K562 (cell line): ENCODE data around the gene EVI5L. TPM values are rescaled to one million over a fixed set of nuclear protein-coding genes. Genes with fewer than 3 reads are reported as not detected.

Source experiments
- ATAC-seq: fragments of 200-7000 bp; cut with Tn5 transposase; 3 replicates; pipeline ENCODE4 v1.9.1; 2020; ENCODE audit warnings: moderate library complexity
- BruUV-seq: library from RNA; stranded (reverse); fragments of 400-500 nt; replicated peaks from 2 replicates; lab custom pipeline; 2021; lab: Mats Ljungman, UMichigan
- CTCF ChIA-PET: fragments of 300-600 bp; formaldehyde crosslinking; extraction: SDS; loops from one replicate; lab custom pipeline; 2021; ENCODE audit warnings: low intra/inter-chr PET ratio; lab: Yijun Ruan, JAX
- POLR2A ChIA-PET: fragments of 300-600, 350-650 bp; sonication (Branson Sonifier 250); formaldehyde crosslinking; extraction: SDS; loops from one replicate; lab custom pipeline; 2021; ENCODE audit warnings: antibody characterized with exemption, inconsistent platforms; lab: Yijun Ruan, JAX
- DNase-seq, 4 experiments: peaks; one replicate each; pipeline versions ENCODE4 v3.0.0 to v3.0.0-alpha.2; 2011 to 2018; ENCODE audit warnings: low spot score in 3 of 4, mixed read lengths in 3 of 4; ENCODE audit errors: extremely low read depth in 1 of 4
- FAIRE-seq: peaks from 2 replicates; lab custom pipeline; 2011; peaks lifted over from hg19 to GRCh38; lab: Jason Lieb, UNC
- H2AFZ ChIP-seq: 2 replicates; pipeline ENCODE4 v1.6.0; 2011; ENCODE audit warnings: low read depth, low read length, control low read depth, inconsistent platforms
- H3K27ac ChIP-seq: fragments of 200-600 bp; 3 replicates; pipeline ENCODE4 v1.8.0; 2011; ENCODE audit warnings: low read depth, mild to moderate bottlenecking, control low read depth, inconsistent platforms, low read length, moderate library complexity, mixed read lengths; ENCODE audit errors: extremely low read depth
- H3K27me3 ChIP-seq, 2 experiments: fragments of 300-600 bp in 1 of 2; 2 replicates in 1 of 2; 3 replicates in 1 of 2; pipeline versions ENCODE4 v1.6.0 to v1.8.0; 2011; ENCODE audit warnings: inconsistent platforms in 2 of 2, low read length in 2 of 2, mild to moderate bottlenecking in 1 of 2, mixed read lengths in 1 of 2, moderate library complexity in 1 of 2; ENCODE audit not compliant: control insufficient read depth in 2 of 2, insufficient read depth in 2 of 2
- H3K36me3 ChIP-seq: fragments of 300-600 bp; 3 replicates; pipeline ENCODE4 v1.8.0; 2011; ENCODE audit warnings: mild to moderate bottlenecking, low read length, inconsistent platforms; ENCODE audit not compliant: control insufficient read depth, insufficient read depth
- H3K4me1 ChIP-seq, 2 experiments: fragments of 200-600 bp in 1 of 2; replicated peaks in 1 of 2; 2 replicates in 1 of 2; 3 replicates in 1 of 2; pipeline versions ENCODE4 v1.5.1 to v1.8.0; 2011; ENCODE audit warnings: inconsistent platforms in 2 of 2, low read length in 2 of 2, mild to moderate bottlenecking in 1 of 2, mixed read lengths in 1 of 2, moderate library complexity in 1 of 2; ENCODE audit not compliant: control insufficient read depth in 2 of 2, insufficient read depth in 2 of 2
- H3K4me2 ChIP-seq: 2 replicates; pipeline ENCODE4 v1.6.1; 2011; ENCODE audit warnings: low read length, control low read depth, inconsistent platforms, mixed read lengths; ENCODE audit not compliant: insufficient read depth
- H3K4me3 ChIP-seq: fragments of 200-600 bp; sonication (generic), shearing (Covaris generic); 2 replicates; pipeline ENCODE4 v1.5.1; 2016; ENCODE audit warnings: control low read depth, inconsistent platforms
- H3K79me2 ChIP-seq: fragments of 200-600 bp; 3 replicates; pipeline ENCODE4 v1.8.0; 2011; ENCODE audit warnings: low read length, inconsistent platforms; ENCODE audit not compliant: control insufficient read depth, insufficient read depth
- H3K9ac ChIP-seq, 2 experiments: 2 replicates each; pipeline versions ENCODE4 v1.6.0 to v1.6.1; 2011; ENCODE audit warnings: low read depth in 2 of 2, low read length in 2 of 2, control low read depth in 1 of 2, inconsistent platforms in 1 of 2, mild to moderate bottlenecking in 1 of 2, mixed read lengths in 1 of 2; ENCODE audit not compliant: insufficient read depth in 1 of 2
- H3K9me1 ChIP-seq: one replicate; pipeline ENCODE4 v1.6.0; 2011; ENCODE audit warnings: inconsistent platforms, mild to moderate bottlenecking, low read length, moderate library complexity; ENCODE audit not compliant: control insufficient read depth, insufficient read depth
- H3K9me3 ChIP-seq: replicated peaks from 2 replicates; pipeline ENCODE4 v1.5.1; 2011; ENCODE audit warnings: low read depth, low read length, inconsistent platforms; ENCODE audit not compliant: control insufficient read depth, insufficient read depth
- H4K20me1 ChIP-seq: replicated peaks from 2 replicates; pipeline ENCODE4 v1.6.1; 2011; ENCODE audit warnings: low read length, inconsistent platforms, mixed read lengths; ENCODE audit not compliant: control insufficient read depth, insufficient read depth
- KLF1 ChIP-seq: fragments of 450-650 bp; IDR thresholded peaks from 2 replicates; pipeline ENCODE4 v1.6.1; 2016; ENCODE audit warnings: missing genetic modification characterization, missing compliant biosample characterization
- NFE2 ChIP-seq: IDR thresholded peaks from 2 replicates; pipeline ENCODE4 v1.6.1; 2014; ENCODE audit warnings: antibody characterized with exemption, low read depth
- POLR2A ChIP-seq: fragments of 450-650 bp; conservative IDR thresholded peaks from 2 replicates; pipeline ENCODE4 v1.6.1; 2016
- POLR2G ChIP-seq: fragments of 200-400 bp; formaldehyde crosslinking; IDR thresholded peaks from 2 replicates; pipeline ENCODE4 v1.6.1; 2017; ENCODE audit warnings: low read depth, mild to moderate bottlenecking, antibody characterized with exemption, low read length, moderate library complexity
- RBFOX2 ChIP-seq: fragments of 200-400 bp; formaldehyde crosslinking; IDR thresholded peaks from 2 replicates; pipeline ENCODE4 v1.6.1; 2017; ENCODE audit warnings: low read depth, mild to moderate bottlenecking, low read length, moderate library complexity
- ZNF121 ChIP-seq: sonication (generic); formaldehyde crosslinking; conservative IDR thresholded peaks from 2 replicates; pipeline ENCODE4 v1.8.0; 2022; ENCODE audit warnings: missing genetic modification reagents
- ZNF830 ChIP-seq: fragments of 250-450 bp; sonication (Bioruptor Pico); IDR thresholded peaks from 2 replicates; pipeline ENCODE4 v1.5.0; 2021; ENCODE audit warnings: mild to moderate bottlenecking
- WGBS: fragments of 100-300 bp; shearing (Covaris generic); methylation state at CpG from one replicate; pipeline ENCODE4 v1.1.6; 2016; ENCODE audit warnings: low coverage, mixed read lengths; ENCODE audit not compliant: insufficient coverage; ENCODE audit errors: missing lambda C conversion rate; 5-methylcytosine and 5-hydroxymethylcytosine counted together
- in situ Hi-C: fragments of 300-500 bp; cut with MboI; formaldehyde crosslinking; loops from 4 replicates; pipeline ENCODE4 v1.15.0; 2018; ENCODE audit warnings: inconsistent platforms, mixed read lengths
- intact Hi-C: fragments of 100-400 bp; cut with micrococcal nuclease; formaldehyde crosslinking; loops from 2 replicates; pipeline ENCODE4 v1.14.2; 2022
- polyA plus RNA-seq, 8 experiments: library from polyadenylated mRNA; depleted of rRNA in 4 of 8; stranded (reverse) in 5 of 8; unstranded in 3 of 8; fragments of >200 nt; fragmentation: Nextera tagmentation in 2 of 8; fragmentation: Illumina TruSeq in 1 of 8; extraction: Ambion mirVana in 2 of 8; extraction: Trizol in 1 of 8; gene quantifications; 2 replicates each; pipeline versions ENCODE4 v1.2.1 to v1.2.3, GENCODE V29; 2011 to 2014; ENCODE audit warnings: inconsistent platforms in 1 of 8, missing spikeins in 1 of 8
- total RNA-seq, 7 experiments: library from RNA; depleted of rRNA in 6 of 7; stranded (reverse); fragments of >200 nt in 6 of 7; fragmentation: Illumina TruSeq in 2 of 7; extraction: Trizol in 2 of 7; gene quantifications; 2 replicates each; pipeline versions ENCODE4 v1.2.1 to v1.2.3, GENCODE V29; 2011 to 2021; ENCODE audit warnings: low replicate concordance in 1 of 7
- TF ChIP-seq, protein P1 (sequence below), 3 experiments: fragments of 200-800 bp in 1 of 3; sonication (Bioruptor generic) in 1 of 3; sonication (generic) in 1 of 3; formaldehyde crosslinking in 1 of 3; IDR thresholded peaks; 2 replicates each; pipeline versions ENCODE4 v1.6.1 to v1.8.0; 2016 to 2022; ENCODE audit warnings: mild to moderate bottlenecking in 2 of 3, missing compliant biosample characterization in 2 of 3, missing genetic modification characterization in 2 of 3, missing genetic modification reagents in 1 of 3
- TF ChIP-seq, protein P2 (sequence below): sonication (generic); formaldehyde crosslinking; IDR thresholded peaks from 2 replicates; pipeline ENCODE4 v1.8.1; 2023; ENCODE audit warnings: mild to moderate bottlenecking, missing genetic modification reagents
- TF ChIP-seq, protein P3 (sequence below), 2 experiments: IDR thresholded peaks; 2 replicates each; pipeline ENCODE4 v1.6.1; 2011; ENCODE audit warnings: borderline replicate concordance in 1 of 2, control low read depth in 1 of 2, low read depth in 1 of 2, low read length in 1 of 2, mild to moderate bottlenecking in 1 of 2, mixed read lengths in 1 of 2, moderate library complexity in 1 of 2; ENCODE audit not compliant: insufficient read depth in 1 of 2, insufficient read length in 1 of 2, poor library complexity in 1 of 2, severe bottlenecking in 1 of 2; ENCODE audit errors: extremely low read depth in 1 of 2

EVI5L gene
- total and polyA plus RNA-seq, 9 of the 15 experiments (the other 6 are each of a cell fraction or from before 2014, with no cell fraction given): 0.69 to 1.8 (median 1.2) TPM; not detected in 2

DNA sequence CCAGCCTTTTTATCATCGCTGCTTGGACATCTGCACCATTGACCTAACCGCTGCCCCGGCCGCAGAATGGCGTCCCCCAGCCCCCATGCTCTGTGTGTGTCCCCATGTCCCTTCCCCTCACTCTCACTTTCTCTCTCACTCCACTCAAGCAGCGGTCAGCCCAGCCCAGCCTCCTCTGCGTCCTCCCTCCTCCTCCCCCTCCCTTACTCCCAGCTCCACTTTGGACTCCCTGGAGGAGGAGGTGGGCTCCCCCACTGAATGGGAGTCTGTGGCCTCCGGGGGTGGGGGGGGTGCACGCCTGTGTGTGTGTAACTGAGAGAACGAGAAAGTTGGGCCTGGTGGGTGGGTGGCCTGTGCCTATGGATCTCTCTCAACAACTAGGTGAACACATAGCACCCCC, 75.8 kb downstream of the EVI5L start:
- no peak overlapping the region for H3K4me3 ChIP-seq
- no peak overlapping the region for H2AFZ ChIP-seq
- no TSS peak for BruUV-seq
- peak overlapping the region in 1 of 2 experiments; percentile 56; a peak in 2 of 4 replicates for H3K9ac ChIP-seq
- ATAC-seq: no peak
- TF ChIP-seq, protein P1, sequence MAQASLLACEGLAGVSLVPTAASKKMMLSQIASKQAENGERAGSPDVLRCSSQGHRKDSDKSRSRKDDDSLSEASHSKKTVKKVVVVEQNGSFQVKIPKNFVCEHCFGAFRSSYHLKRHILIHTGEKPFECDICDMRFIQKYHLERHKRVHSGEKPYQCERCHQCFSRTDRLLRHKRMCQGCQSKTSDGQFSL (CRISPR knock-in tag; IDR thresholded peaks at IDR 0.05): 0 out of 2 replicates have a peak, but pooled peaks have one; percentile 42
- TF ChIP-seq, protein P1 (tag; IDR thresholded peaks at IDR 0.05): no peak
- TF ChIP-seq ZNF830 (CRISPR knock-in tag) (no peak), NFE2 (no peak)
- in situ Hi-C loops (no loop called here), intact Hi-C loops (no loop called here)
- ChIA-PET CTCF (no interaction called here), POLR2A (no interaction called here)
- no peaks in the 10 kb centered on the region for H4K20me1 ChIP-seq
- H3K27ac ChIP-seq: no peak overlapping the region; the same call in 2 of the 3 replicates
- H3K4me1 ChIP-seq: peaks cover 13 to 74% of the 10 kb centered on the region in 2 experiments; a peak in 4 of 5 replicates
- no peaks in the 10 kb centered on the region for H3K9me3 ChIP-seq
- no peak for DNase-seq
- H3K27me3 ChIP-seq: no peaks in the 10 kb centered on the region
- H3K79me2 ChIP-seq: peaks cover 57% of the 10 kb centered on the region
- peaks cover 45% of the 10 kb centered on the region; the same call in 2 of the 3 replicates for H3K36me3 ChIP-seq
- no peak overlapping the region for H3K4me2 ChIP-seq
- WGBS: 80% methylated on average over 6 of the region's 10 CpGs
- H3K9me1 ChIP-seq: peaks cover 7% of the 10 kb centered on the region
- FAIRE-seq: no peak

GRCh38 chr19:7907122-7907521, 77.1 kb downstream of the EVI5L start:
- Histone ChIP-seq H3K79me2 (peaks cover 54% of the 10 kb centered on the region), H2AFZ (no peak overlapping the region), H3K4me2 (no peak overlapping the region), H3K9ac (peak overlapping the region in 1 of 2 experiments; percentile 60; a peak in 1 of 4 replicates), H3K27me3 (no peaks in the 10 kb centered on the region), H3K4me1 (peaks cover 13 to 86% of the 10 kb centered on the region in 2 experiments; a peak in 4 of 5 replicates), H3K4me3 (no peak overlapping the region), H4K20me1 (no peaks in the 10 kb centered on the region), H3K27ac (no peak overlapping the region; the same call in 2 of the 3 replicates), H3K9me3 (no peaks in the 10 kb centered on the region), H3K9me1 (peaks cover 7% of the 10 kb centered on the region), H3K36me3 (peaks cover 52% of the 10 kb centered on the region; the same call in 2 of the 3 replicates)
- WGBS: 89% methylated on average over 12 of the region's 19 CpGs
- CTCF ChIA-PET: no interaction called here
- in situ Hi-C loops: no loop called here
- no peak for ATAC-seq
- intact Hi-C loops: no loop called here
- FAIRE-seq: no peak
- DNase-seq: no peak
- POLR2A ChIA-PET: interaction anchor here (1.6 kb wide), 1 partner anchor 13 kb away, joined by 3 read pairs; the partner anchor contains the start of gene SNAPC2
- no TSS peak for BruUV-seq
- TF ChIP-seq, protein P2, sequence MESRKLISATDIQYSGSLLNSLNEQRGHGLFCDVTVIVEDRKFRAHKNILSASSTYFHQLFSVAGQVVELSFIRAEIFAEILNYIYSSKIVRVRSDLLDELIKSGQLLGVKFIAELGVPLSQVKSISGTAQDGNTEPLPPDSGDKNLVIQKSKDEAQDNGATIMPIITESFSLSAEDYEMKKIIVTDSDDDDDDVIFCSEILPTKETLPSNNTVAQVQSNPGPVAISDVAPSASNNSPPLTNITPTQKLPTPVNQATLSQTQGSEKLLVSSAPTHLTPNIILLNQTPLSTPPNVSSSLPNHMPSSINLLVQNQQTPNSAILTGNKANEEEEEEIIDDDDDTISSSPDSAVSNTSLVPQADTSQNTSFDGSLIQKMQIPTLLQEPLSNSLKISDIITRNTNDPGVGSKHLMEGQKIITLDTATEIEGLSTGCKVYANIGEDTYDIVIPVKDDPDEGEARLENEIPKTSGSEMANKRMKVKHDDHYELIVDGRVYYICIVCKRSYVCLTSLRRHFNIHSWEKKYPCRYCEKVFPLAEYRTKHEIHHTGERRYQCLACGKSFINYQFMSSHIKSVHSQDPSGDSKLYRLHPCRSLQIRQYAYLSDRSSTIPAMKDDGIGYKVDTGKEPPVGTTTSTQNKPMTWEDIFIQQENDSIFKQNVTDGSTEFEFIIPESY: peak; percentile 55; the same call in 1 of the 2 replicates
- TF ChIP-seq ZNF121 (CRISPR knock-in tag): 0 out of 2 replicates have a peak, but pooled peaks have one; percentile 10
- TF ChIP-seq, protein P3, sequence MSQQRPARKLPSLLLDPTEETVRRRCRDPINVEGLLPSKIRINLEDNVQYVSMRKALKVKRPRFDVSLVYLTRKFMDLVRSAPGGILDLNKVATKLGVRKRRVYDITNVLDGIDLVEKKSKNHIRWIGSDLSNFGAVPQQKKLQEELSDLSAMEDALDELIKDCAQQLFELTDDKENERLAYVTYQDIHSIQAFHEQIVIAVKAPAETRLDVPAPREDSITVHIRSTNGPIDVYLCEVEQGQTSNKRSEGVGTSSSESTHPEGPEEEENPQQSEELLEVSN (IDR thresholded peaks at IDR 0.05; ENCODE audit: borderline replicate concordance in 1 of 2, extremely low read depth in 1 of 2, insufficient read depth in 1 of 2, insufficient read length in 1 of 2, low read depth in 1 of 2, low read length in 1 of 2, poor library complexity in 1 of 2, severe bottlenecking in 1 of 2): no peak
- peak; percentile 53; the same call in 1 of the 2 replicates for TF ChIP-seq POLR2G
- peak; percentile 32; the same call in 1 of the 2 replicates for TF ChIP-seq POLR2A
- TF ChIP-seq RBFOX2: peak; percentile 51; the same call in 1 of the 2 replicates
- no peak for TF ChIP-seq KLF1 (tag)
